ENCODE results near the gene TAGLN3. TPM values are rescaled to one million over a fixed set of nuclear protein-coding genes. Genes with fewer than 3 reads are reported as not detected.

The TAGLN3 gene
- total RNA-seq, 1 experiment from 2014 or later, result not detected

GRCh38 chr3:112005091-112005672 is 6.5 kb downstream of the TAGLN3 start:
- no peak for DNase-seq
- Histone ChIP-seq H3K36me3 (ENCODE audit: control insufficient read depth, insufficient read depth, low read length) (no peaks in the 10 kb centered on the region), H3K4me3 (ENCODE audit: low read depth, low read length) (no peak overlapping the region), H3K4me1 (peaks cover 15% of the 10 kb centered on the region), H3K9me3 (no peaks in the 10 kb centered on the region), H3K27me3 (replicated peaks; ENCODE audit: control insufficient read depth, insufficient read depth, low read length) (no peaks in the 10 kb centered on the region)
- ChIA-PET CTCF (interaction anchor here (1.6 kb wide), 1 partner anchor 8 kb away, joined by 8 read pairs; no protein-coding TSS in a partner anchor), POLR2A (no interaction called here)
- BruUV-seq (replicated peaks), result no TSS peak
- intact Hi-C loops (cut with micrococcal nuclease; ENCODE audit: unreplicated experiment), result no loop called here
- no peaks in the 10 kb centered on the region for H3K9me3 Mint-ChIP-seq (ENCODE audit: unreplicated experiment)
- H3K4me1 Mint-ChIP-seq (ENCODE audit: low read depth, unreplicated experiment), result peaks cover 31% of the 10 kb centered on the region
- peaks cover 5% of the 10 kb centered on the region for H3K36me3 Mint-ChIP-seq (ENCODE audit: insufficient read depth, unreplicated experiment)
- no peak overlapping the region for H3K4me3 Mint-ChIP-seq (ENCODE audit: unreplicated experiment)
- H3K27me3 Mint-ChIP-seq (ENCODE audit: insufficient read depth, unreplicated experiment), result no peaks in the 10 kb centered on the region
- no peak overlapping the region for H3K27ac Mint-ChIP-seq (ENCODE audit: unreplicated experiment)
- TF ChIP-seq CTCF (IDR thresholded peaks at IDR 0.05; ENCODE audit: insufficient read depth in 1 of 2, low read depth in 1 of 2, low read length in 1 of 2, severe bottlenecking in 1 of 2, unreplicated experiment in 1 of 2), result no peak

GRCh38 chr3:112007633-112008032 is 8.9 kb downstream of the TAGLN3 start:
- intact Hi-C loops (cut with micrococcal nuclease; ENCODE audit: unreplicated experiment), result no loop called here
- ChIA-PET CTCF (interaction anchor here (0.8 to 1.3 kb wide), 2 partner anchors 18 to 293 kb away, joined by 4 to 8 read pairs; no protein-coding TSS in a partner anchor), POLR2A (no interaction called here)
- Mint-ChIP-seq H3K4me1 (ENCODE audit: low read depth, unreplicated experiment) (peaks cover 26% of the 10 kb centered on the region), H3K4me3 (ENCODE audit: unreplicated experiment) (no peak overlapping the region), H3K9me3 (ENCODE audit: unreplicated experiment) (no peaks in the 10 kb centered on the region), H3K27me3 (ENCODE audit: insufficient read depth, unreplicated experiment) (no peaks in the 10 kb centered on the region), H3K36me3 (ENCODE audit: insufficient read depth, unreplicated experiment) (no peaks in the 10 kb centered on the region), H3K27ac (ENCODE audit: unreplicated experiment) (no peak overlapping the region)
- no peaks in the 10 kb centered on the region for H3K27me3 ChIP-seq (replicated peaks; ENCODE audit: control insufficient read depth, insufficient read depth, low read length)
- H3K4me1 ChIP-seq, result peaks cover 15% of the 10 kb centered on the region
- no peaks in the 10 kb centered on the region for H3K9me3 ChIP-seq
- TF ChIP-seq CTCF (IDR thresholded peaks at IDR 0.05; ENCODE audit: insufficient read depth in 1 of 2, low read depth in 1 of 2, low read length in 1 of 2, severe bottlenecking in 1 of 2, unreplicated experiment in 1 of 2), result no peak
- no TSS peak for BruUV-seq (replicated peaks)
- H3K36me3 ChIP-seq (ENCODE audit: control insufficient read depth, insufficient read depth, low read length), result no peaks in the 10 kb centered on the region
- no peak overlapping the region for H3K4me3 ChIP-seq (ENCODE audit: low read depth, low read length)
- no peak for DNase-seq

- H3K4me3 ChIP-seq (ENCODE audit: low read depth, low read length), result no peak overlapping the region
- no peaks in the 10 kb centered on the region for H3K9me3 Mint-ChIP-seq (ENCODE audit: unreplicated experiment)
- H3K4me1 Mint-ChIP-seq (ENCODE audit: low read depth, unreplicated experiment), result peaks cover 5% of the 10 kb centered on the region
- no peaks in the 10 kb centered on the region for H3K36me3 ChIP-seq (ENCODE audit: control insufficient read depth, insufficient read depth, low read length)
- intact Hi-C loops (cut with micrococcal nuclease; ENCODE audit: unreplicated experiment), result no loop called here
- no peaks in the 10 kb centered on the region for H3K9me3 ChIP-seq
- BruUV-seq (replicated peaks), result no TSS peak
- ChIA-PET CTCF (no interaction called here), POLR2A (no interaction called here)
- no peaks in the 10 kb centered on the region for H3K36me3 Mint-ChIP-seq (ENCODE audit: insufficient read depth, unreplicated experiment)
- DNase-seq, result no peak
- H3K4me3 Mint-ChIP-seq (ENCODE audit: unreplicated experiment), result no peak overlapping the region
- H3K27me3 ChIP-seq (replicated peaks; ENCODE audit: control insufficient read depth, insufficient read depth, low read length), result no peaks in the 10 kb centered on the region
- H3K27ac Mint-ChIP-seq (ENCODE audit: unreplicated experiment), result no peak overlapping the region
- H3K27me3 Mint-ChIP-seq (ENCODE audit: insufficient read depth, unreplicated experiment), result no peaks in the 10 kb centered on the region
- H3K4me1 ChIP-seq, result peaks cover 11% of the 10 kb centered on the region
- no peak for TF ChIP-seq CTCF (IDR thresholded peaks at IDR 0.05; ENCODE audit: insufficient read depth in 1 of 2, low read depth in 1 of 2, low read length in 1 of 2, severe bottlenecking in 1 of 2, unreplicated experiment in 1 of 2)
Measured at GRCh38 chr3:112009670-112010069, 10.9 kb downstream of the TAGLN3 start.

All from Caco-2 (cell line).